Mammary epithelial cell (primary cell): ENCODE results near the gene C12orf56.

Source experiments
- CTCF ChIP-seq, 2 donors: IDR thresholded peaks in 1 of 2; conservative IDR thresholded peaks in 1 of 2; 2 replicates each; pipeline ENCODE4 v1.5.1; 2011 to 2012; ENCODE audit warnings: inconsistent platforms in 2 of 2, low read length in 2 of 2, mild to moderate bottlenecking in 2 of 2, control low read depth in 1 of 2, low read depth in 1 of 2; ENCODE audit not compliant: insufficient read depth in 1 of 2; ENCODE audit errors: extremely low read depth in 1 of 2
- EZH2 ChIP-seq: IDR thresholded peaks from 2 replicates; pipeline ENCODE4 v1.6.1; 2012; ENCODE audit warnings: low read length, inconsistent platforms, borderline replicate concordance

- TF ChIP-seq CTCF (conservative IDR thresholded peaks at IDR 0.05 in 1 of 2, IDR thresholded peaks at IDR 0.05 in 1 of 2; ENCODE audit: extremely low read depth in 1 of 2, insufficient read depth in 1 of 2, low read depth in 1 of 2, low read length in 2 of 2) (no peak), EZH2 (no peak)
Measured at GRCh38 chr12:64265839-64266238, 124.7 kb downstream of the C12orf56 start.
